GM20000 (cell line): ENCODE data around the gene ABCF3.

ENCODE experiments used
- DNase-seq: peaks from one replicate; pipeline ENCODE4 v3.0.0; 2012; ENCODE audit warnings: low spot score
- CTCF ChIP-seq: IDR thresholded peaks from 2 replicates; pipeline ENCODE4 v1.5.1; 2012; ENCODE audit warnings: mild to moderate bottlenecking, control low read depth; ENCODE audit errors: extremely low read depth, missing control alignments

The ABCF3 gene

GRCh38 chr3:184233127-184233843 lies 47.3 kb downstream of the ABCF3 start:
- no peak for TF ChIP-seq CTCF
- DNase-seq, result no peak

- peak; percentile 12 for DNase-seq
- no peak for TF ChIP-seq CTCF
Observed at GRCh38 chr3:184234224-184234623, 48.2 kb downstream of the ABCF3 start.

GRCh38 chr3:184234671-184235380 lies 48.8 kb downstream of the ABCF3 start:
- no peak for DNase-seq
- TF ChIP-seq CTCF, result no peak

GRCh38 chr3:184235381-184236032 lies 49.5 kb downstream of the ABCF3 start:
- no peak for TF ChIP-seq CTCF
- DNase-seq, result no peak

- TF ChIP-seq CTCF, result no peak
- no peak for DNase-seq
Observed at GRCh38 chr3:184236033-184236410, 50.0 kb downstream of the ABCF3 start.

GRCh38 chr3:184236636-184237035 lies 50.6 kb downstream of the ABCF3 start:
- DNase-seq, result no peak
- no peak for TF ChIP-seq CTCF

GRCh38 chr3:184237211-184237610 lies 51.2 kb downstream of the ABCF3 start:
- TF ChIP-seq CTCF, result no peak

More at GRCh38 chr3:184237211-184237610, 51.2 kb downstream of the ABCF3 start:
- DNase-seq, result no peak
